PC-9 (cell line): ENCODE measurements around the gene PCK2.

Source experiments
- EZH2 ChIP-seq: fragments of 200-600 bp; sonication (generic); IDR thresholded peaks from 2 replicates; pipeline ENCODE4 v1.8.0; 2017; ENCODE audit warnings: antibody characterized with exemption, low read depth
- TF ChIP-seq, protein P1 (sequence below): fragments of 200-600 bp; sonication (generic); conservative IDR thresholded peaks from 2 replicates; pipeline ENCODE4 v1.6.1; 2017; ENCODE audit warnings: mixed run types, antibody characterized with exemption, mild to moderate bottlenecking, moderate library complexity

DNA sequence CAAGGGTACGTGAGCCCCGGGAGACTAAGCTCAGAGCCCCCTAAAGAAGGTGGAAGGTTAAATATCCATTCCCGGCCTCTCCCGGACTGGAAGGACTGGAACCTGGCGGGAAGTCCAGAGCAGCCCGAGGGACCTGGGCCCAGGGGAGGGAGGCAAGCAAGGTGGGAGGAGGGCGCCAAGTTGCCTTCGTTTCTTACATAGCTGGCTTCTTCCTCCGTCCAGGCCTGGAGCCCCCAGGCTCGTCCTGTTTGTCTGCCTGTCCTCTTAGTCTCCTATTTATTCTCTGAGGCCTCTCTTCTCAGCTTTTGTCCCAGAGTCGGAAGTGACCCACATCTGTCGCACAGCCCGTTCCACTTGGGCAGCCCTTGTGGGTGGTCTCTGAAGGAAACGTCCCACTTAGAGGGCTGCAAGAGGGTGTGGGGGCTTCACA, 745 bp downstream of the PCK2 start:
- TF ChIP-seq, protein P1, sequence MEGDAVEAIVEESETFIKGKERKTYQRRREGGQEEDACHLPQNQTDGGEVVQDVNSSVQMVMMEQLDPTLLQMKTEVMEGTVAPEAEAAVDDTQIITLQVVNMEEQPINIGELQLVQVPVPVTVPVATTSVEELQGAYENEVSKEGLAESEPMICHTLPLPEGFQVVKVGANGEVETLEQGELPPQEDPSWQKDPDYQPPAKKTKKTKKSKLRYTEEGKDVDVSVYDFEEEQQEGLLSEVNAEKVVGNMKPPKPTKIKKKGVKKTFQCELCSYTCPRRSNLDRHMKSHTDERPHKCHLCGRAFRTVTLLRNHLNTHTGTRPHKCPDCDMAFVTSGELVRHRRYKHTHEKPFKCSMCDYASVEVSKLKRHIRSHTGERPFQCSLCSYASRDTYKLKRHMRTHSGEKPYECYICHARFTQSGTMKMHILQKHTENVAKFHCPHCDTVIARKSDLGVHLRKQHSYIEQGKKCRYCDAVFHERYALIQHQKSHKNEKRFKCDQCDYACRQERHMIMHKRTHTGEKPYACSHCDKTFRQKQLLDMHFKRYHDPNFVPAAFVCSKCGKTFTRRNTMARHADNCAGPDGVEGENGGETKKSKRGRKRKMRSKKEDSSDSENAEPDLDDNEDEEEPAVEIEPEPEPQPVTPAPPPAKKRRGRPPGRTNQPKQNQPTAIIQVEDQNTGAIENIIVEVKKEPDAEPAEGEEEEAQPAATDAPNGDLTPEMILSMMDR, result no peak
- TF ChIP-seq EZH2, result no peak
